GM23338 (cell line): ENCODE data around the gene FGF1. TPM values are rescaled to one million over a fixed set of nuclear protein-coding genes. Genes with fewer than 3 reads are reported as not detected.

ENCODE experiments used
- ATAC-seq: fragments of 200-7000 bp; cut with Tn5 transposase; 3 replicates; pipeline ENCODE4 v1.9.1; 2020
- DNase-seq: peaks from one replicate; pipeline ENCODE4 v3.0.0-alpha.2; 2015; ENCODE audit warnings: low spot score
- H2AFZ ChIP-seq: fragments of 200-600 bp; sonication (generic); 2 replicates; pipeline ENCODE4 v1.8.0; 2016; ENCODE audit warnings: antibody characterized with exemption, mild to moderate bottlenecking, moderate library complexity
- H3F3A ChIP-seq: fragments of 200-600 bp; sonication (generic); replicated peaks from 2 replicates; pipeline ENCODE4 v1.8.0; 2017; ENCODE audit warnings: antibody characterized with exemption, mixed run types, low read depth
- H3K27ac ChIP-seq: fragments of 200-600 bp; sonication (generic); 2 replicates; pipeline ENCODE4 v1.6.1; 2016; ENCODE audit warnings: low read depth
- H3K27me3 ChIP-seq: fragments of 200-600 bp; sonication (generic); 2 replicates; pipeline ENCODE4 v1.8.0; 2016; ENCODE audit warnings: mild to moderate bottlenecking, mixed run types, moderate library complexity; ENCODE audit not compliant: insufficient read depth
- H3K36me3 ChIP-seq: fragments of 200-600 bp; sonication (generic); 2 replicates; pipeline ENCODE4 v1.8.0; 2016; ENCODE audit warnings: mild to moderate bottlenecking; ENCODE audit not compliant: insufficient read depth
- H3K4me1 ChIP-seq: fragments of 200-600 bp; sonication (generic); 2 replicates; pipeline ENCODE4 v1.8.0; 2016; ENCODE audit warnings: mild to moderate bottlenecking, moderate library complexity; ENCODE audit not compliant: insufficient read depth
- H3K4me2 ChIP-seq: fragments of 200-600 bp; sonication (generic); 2 replicates; pipeline ENCODE4 v1.7.1; 2017; ENCODE audit warnings: mixed run types
- H3K4me3 ChIP-seq: fragments of 200-600 bp; sonication (generic); 2 replicates; pipeline ENCODE4 v1.6.1; 2016; ENCODE audit warnings: mixed run types
- H3K79me2 ChIP-seq: fragments of 200-600 bp; sonication (generic); replicated peaks from 2 replicates; pipeline ENCODE4 v1.8.0; 2017; ENCODE audit warnings: mild to moderate bottlenecking; ENCODE audit not compliant: insufficient read depth
- H3K9me2 ChIP-seq: fragments of 200-600 bp; sonication (generic); 2 replicates; pipeline ENCODE4 v1.8.0; 2017; ENCODE audit not compliant: insufficient read depth
- H4K20me1 ChIP-seq: fragments of 200-600 bp; sonication (generic); replicated peaks from 2 replicates; pipeline ENCODE4 v1.8.0; 2017; ENCODE audit warnings: mild to moderate bottlenecking; ENCODE audit not compliant: insufficient read depth
- H3K27ac Mint-ChIP-seq: 2 replicates; pipeline ENCODE4 v1.8.0; 2020; ENCODE audit warnings: inconsistent platforms, mild to moderate bottlenecking, moderate library complexity, mixed read lengths
- H3K27me3 Mint-ChIP-seq: 3 replicates; pipeline ENCODE4 v1.8.0; 2022; ENCODE audit warnings: low read depth, mild to moderate bottlenecking, moderate library complexity, mixed read lengths, inconsistent platforms; ENCODE audit not compliant: insufficient read depth, poor library complexity
- H3K36me3 Mint-ChIP-seq: 3 replicates; pipeline ENCODE4 v1.8.0; 2021; ENCODE audit warnings: low read depth, mild to moderate bottlenecking, inconsistent platforms, moderate library complexity, mixed read lengths
- H3K4me1 Mint-ChIP-seq: 3 replicates; pipeline ENCODE4 v1.8.0; 2020; ENCODE audit warnings: mild to moderate bottlenecking, inconsistent platforms, mixed read lengths
- H3K4me3 Mint-ChIP-seq: 3 replicates; pipeline ENCODE4 v1.8.0; 2021; ENCODE audit warnings: moderate library complexity, mild to moderate bottlenecking, inconsistent platforms, mixed read lengths
- H3K9me3 Mint-ChIP-seq: 3 replicates; pipeline ENCODE4 v1.8.0; 2020; ENCODE audit warnings: moderate library complexity, mild to moderate bottlenecking, inconsistent platforms, mixed read lengths
- CREB1 ChIP-seq: fragments of 250-450 bp; sonication (Bioruptor Pico); IDR thresholded peaks from 2 replicates; pipeline ENCODE4 v1.5.0; 2020; ENCODE audit warnings: low read depth, mild to moderate bottlenecking, moderate library complexity
- EZH2 ChIP-seq: fragments of 200-600 bp; sonication (generic); IDR thresholded peaks from one replicate; pipeline ENCODE4 v1.8.0; 2017; ENCODE audit warnings: antibody characterized with exemption, mild to moderate bottlenecking, low read depth; ENCODE audit not compliant: unreplicated experiment
- EZH2phosphoT487 ChIP-seq: fragments of 200-600 bp; sonication (generic); IDR thresholded peaks from one replicate; pipeline ENCODE4 v1.8.1; 2018; ENCODE audit warnings: antibody characterized with exemption; ENCODE audit not compliant: unreplicated experiment
- JUNB ChIP-seq: IDR thresholded peaks from one replicate; pipeline ENCODE4 v1.6.1; 2016; ENCODE audit warnings: antibody characterized with exemption; ENCODE audit not compliant: unreplicated experiment
- NANOG ChIP-seq: IDR thresholded peaks from 2 replicates; pipeline ENCODE4 v1.6.1; 2016; ENCODE audit warnings: antibody characterized with exemption, borderline replicate concordance
- POLR2AphosphoS5 ChIP-seq: IDR thresholded peaks from 2 replicates; pipeline ENCODE4 v1.6.1; 2016; ENCODE audit warnings: antibody characterized with exemption, low read depth
- REST ChIP-seq: IDR thresholded peaks from one replicate; pipeline ENCODE4 v1.6.1; 2018; ENCODE audit warnings: antibody characterized with exemption; ENCODE audit not compliant: unreplicated experiment
- STAT1 ChIP-seq: IDR thresholded peaks from one replicate; pipeline ENCODE4 v1.6.1; 2016; ENCODE audit warnings: antibody characterized with exemption; ENCODE audit not compliant: unreplicated experiment
- ZNF114 ChIP-seq: fragments of 250-450 bp; sonication (Bioruptor Pico); IDR thresholded peaks from 2 replicates; pipeline ENCODE4 v1.5.0; 2020; ENCODE audit warnings: mild to moderate bottlenecking, moderate library complexity
- ZNF331 ChIP-seq: fragments of 250-450 bp; sonication (Bioruptor Pico); IDR thresholded peaks from 2 replicates; pipeline ENCODE4 v1.5.0; 2020; ENCODE audit warnings: low read depth, mild to moderate bottlenecking, moderate library complexity
- ZNF462 ChIP-seq: fragments of 250-450 bp; sonication (Bioruptor Pico); IDR thresholded peaks from 2 replicates; pipeline ENCODE4 v1.5.0; 2020; ENCODE audit warnings: mild to moderate bottlenecking, moderate library complexity
- polyA plus RNA-seq: library from polyadenylated mRNA; unstranded; fragments of >200 nt; fragmentation: Nextera tagmentation; extraction: Ambion mirVana; gene quantifications from 2 replicates; pipeline ENCODE4 v1.2.1, GENCODE V29; 2016
- total RNA-seq: library from RNA; depleted of rRNA; stranded (reverse); fragments of >200 nt; shearing (Covaris generic); gene quantifications from 2 replicates; pipeline ENCODE4 v1.2.3, GENCODE V29; 2014
- TF ChIP-seq, protein P1 (sequence below): IDR thresholded peaks from 2 replicates; pipeline ENCODE4 v1.6.1; 2016; ENCODE audit warnings: antibody characterized with exemption
- TF ChIP-seq, protein P2 (sequence below), 2 experiments: fragments of 200-600 bp in 1 of 2; sonication (generic) in 1 of 2; conservative IDR thresholded peaks; 2 replicates each; pipeline versions ENCODE4 v1.5.1 to v1.6.1; 2016 to 2017; ENCODE audit warnings: antibody characterized with exemption in 2 of 2, low read depth in 2 of 2, mild to moderate bottlenecking in 2 of 2, moderate library complexity in 1 of 2

Gene FGF1
- total and polyA plus RNA-seq, 2 experiments from 2014 or later: 0.21 to 0.34 TPM

DNA sequence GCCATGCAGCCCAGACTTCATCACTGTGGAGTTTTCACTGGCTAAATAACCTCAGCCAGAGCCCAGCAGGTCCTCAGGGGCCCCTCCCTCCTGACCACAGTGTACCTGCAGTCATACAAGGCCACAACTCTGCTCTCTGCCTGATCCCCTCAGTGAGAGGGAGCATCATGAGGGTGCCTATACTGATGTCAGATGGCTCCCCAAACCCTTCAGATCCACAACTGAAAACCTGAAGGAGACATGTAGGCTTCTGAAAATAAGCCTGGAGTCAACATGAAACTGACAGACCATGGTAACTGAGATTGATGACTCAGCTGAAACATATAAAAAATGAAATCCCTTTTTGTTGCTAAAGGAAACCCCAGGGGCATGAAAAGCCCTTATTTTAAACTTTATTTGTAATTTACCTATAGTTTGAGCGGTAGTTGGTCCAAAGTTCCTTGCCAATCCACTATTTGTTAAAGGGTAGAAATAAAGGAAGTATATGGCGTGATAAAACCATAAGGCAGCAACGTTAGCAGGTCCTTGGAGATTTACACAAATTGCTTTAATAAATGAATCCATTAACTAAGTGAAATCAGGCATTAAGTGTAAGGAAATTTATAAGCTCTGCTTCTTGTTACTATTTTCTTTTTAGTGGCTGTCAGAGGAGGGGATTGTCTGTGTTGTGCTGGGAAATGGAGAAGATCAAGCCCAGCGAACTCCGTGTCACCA is 68.3 kb downstream of the FGF1 start:
- TF ChIP-seq ZNF114 (CRISPR knock-in tag) (no peak), POLR2AphosphoS5 (no peak), ZNF462 (CRISPR knock-in tag) (no peak), ZNF331 (CRISPR knock-in tag) (no peak), EZH2 (no peak), REST (no peak), CREB1 (CRISPR knock-in tag) (no peak), JUNB (no peak), EZH2phosphoT487 (no peak), NANOG (no peak), STAT1 (no peak)
- TF ChIP-seq, protein P1, sequence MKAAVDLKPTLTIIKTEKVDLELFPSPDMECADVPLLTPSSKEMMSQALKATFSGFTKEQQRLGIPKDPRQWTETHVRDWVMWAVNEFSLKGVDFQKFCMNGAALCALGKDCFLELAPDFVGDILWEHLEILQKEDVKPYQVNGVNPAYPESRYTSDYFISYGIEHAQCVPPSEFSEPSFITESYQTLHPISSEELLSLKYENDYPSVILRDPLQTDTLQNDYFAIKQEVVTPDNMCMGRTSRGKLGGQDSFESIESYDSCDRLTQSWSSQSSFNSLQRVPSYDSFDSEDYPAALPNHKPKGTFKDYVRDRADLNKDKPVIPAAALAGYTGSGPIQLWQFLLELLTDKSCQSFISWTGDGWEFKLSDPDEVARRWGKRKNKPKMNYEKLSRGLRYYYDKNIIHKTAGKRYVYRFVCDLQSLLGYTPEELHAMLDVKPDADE: no peak
- TF ChIP-seq, protein P2, sequence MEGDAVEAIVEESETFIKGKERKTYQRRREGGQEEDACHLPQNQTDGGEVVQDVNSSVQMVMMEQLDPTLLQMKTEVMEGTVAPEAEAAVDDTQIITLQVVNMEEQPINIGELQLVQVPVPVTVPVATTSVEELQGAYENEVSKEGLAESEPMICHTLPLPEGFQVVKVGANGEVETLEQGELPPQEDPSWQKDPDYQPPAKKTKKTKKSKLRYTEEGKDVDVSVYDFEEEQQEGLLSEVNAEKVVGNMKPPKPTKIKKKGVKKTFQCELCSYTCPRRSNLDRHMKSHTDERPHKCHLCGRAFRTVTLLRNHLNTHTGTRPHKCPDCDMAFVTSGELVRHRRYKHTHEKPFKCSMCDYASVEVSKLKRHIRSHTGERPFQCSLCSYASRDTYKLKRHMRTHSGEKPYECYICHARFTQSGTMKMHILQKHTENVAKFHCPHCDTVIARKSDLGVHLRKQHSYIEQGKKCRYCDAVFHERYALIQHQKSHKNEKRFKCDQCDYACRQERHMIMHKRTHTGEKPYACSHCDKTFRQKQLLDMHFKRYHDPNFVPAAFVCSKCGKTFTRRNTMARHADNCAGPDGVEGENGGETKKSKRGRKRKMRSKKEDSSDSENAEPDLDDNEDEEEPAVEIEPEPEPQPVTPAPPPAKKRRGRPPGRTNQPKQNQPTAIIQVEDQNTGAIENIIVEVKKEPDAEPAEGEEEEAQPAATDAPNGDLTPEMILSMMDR (conservative IDR thresholded peaks at IDR 0.05; ENCODE audit: low read depth in 2 of 2): no peak
- Histone ChIP-seq H3K36me3 (no peaks in the 10 kb centered on the region), H3F3A (no peaks in the 10 kb centered on the region), H3K4me2 (no peak overlapping the region), H3K79me2 (no peaks in the 10 kb centered on the region), H4K20me1 (no peaks in the 10 kb centered on the region), H3K4me1 (no peaks in the 10 kb centered on the region), H3K9me2 (no peaks in the 10 kb centered on the region), H3K27ac (no peak overlapping the region), H2AFZ (peak overlapping the region; percentile 69; the same call in 1 of the 2 replicates), H3K27me3 (no peaks in the 10 kb centered on the region), H3K4me3 (no peak overlapping the region)
- DNase-seq (no peak), ATAC-seq (no peak)
- H3K9me3 Mint-ChIP-seq: peaks cover 3% of the 10 kb centered on the region; the same call in 2 of the 3 replicates
- H3K27me3 Mint-ChIP-seq: no peaks in the 10 kb centered on the region
- H3K4me3 Mint-ChIP-seq: no peak overlapping the region
- no peaks in the 10 kb centered on the region; the same call in 2 of the 3 replicates for H3K36me3 Mint-ChIP-seq
- no peak overlapping the region for H3K27ac Mint-ChIP-seq
- peaks cover 2% of the 10 kb centered on the region; the same call in 1 of the 3 replicates for H3K4me1 Mint-ChIP-seq
